GM10266 (cell line): Measurements from ENCODE around the gene UPF2.

Source experiments
- DNase-seq: peaks from one replicate; pipeline ENCODE4 v3.0.0; 2012; ENCODE audit errors: extremely low spot score
- CTCF ChIP-seq: IDR thresholded peaks from 2 replicates; pipeline ENCODE4 v1.5.1; 2012; ENCODE audit warnings: mild to moderate bottlenecking, low read depth; ENCODE audit not compliant: control insufficient read depth, insufficient read depth; ENCODE audit errors: missing control alignments

UPF2 gene

GRCh38 chr10:11908536-11908935 is 134.1 kb downstream of the UPF2 start:
- DNase-seq: no peak
- TF ChIP-seq CTCF: no peak

- TF ChIP-seq CTCF: no peak
- DNase-seq: no peak
Observed at GRCh38 chr10:11907914-11908313, 134.7 kb downstream of the UPF2 start.

GRCh38 chr10:11906714-11907113 is 135.9 kb downstream of the UPF2 start:
- TF ChIP-seq CTCF: no peak
- DNase-seq: no peak

- no peak for TF ChIP-seq CTCF
- no peak for DNase-seq
Observed at GRCh38 chr10:11902646-11903045, 140.0 kb downstream of the UPF2 start.

GRCh38 chr10:11901833-11902475 is 140.7 kb downstream of the UPF2 start:
- DNase-seq: no peak
- no peak for TF ChIP-seq CTCF

- no peak for DNase-seq
- TF ChIP-seq CTCF: no peak
Observed at GRCh38 chr10:11901454-11901832, 141.2 kb downstream of the UPF2 start.

- TF ChIP-seq CTCF: no peak
Observed at GRCh38 chr10:11901036-11901301, 141.6 kb downstream of the UPF2 start.

More at GRCh38 chr10:11901036-11901301, 141.6 kb downstream of the UPF2 start:
- DNase-seq: no peak
